Measurements from ENCODE around the gene DYNAP.

DYNAP gene

GRCh38 chr18:54636217-54636616 lies 45.2 kb downstream of the DYNAP start:
- DNase-seq (ENCODE audit: low spot score): no peak

DNA sequence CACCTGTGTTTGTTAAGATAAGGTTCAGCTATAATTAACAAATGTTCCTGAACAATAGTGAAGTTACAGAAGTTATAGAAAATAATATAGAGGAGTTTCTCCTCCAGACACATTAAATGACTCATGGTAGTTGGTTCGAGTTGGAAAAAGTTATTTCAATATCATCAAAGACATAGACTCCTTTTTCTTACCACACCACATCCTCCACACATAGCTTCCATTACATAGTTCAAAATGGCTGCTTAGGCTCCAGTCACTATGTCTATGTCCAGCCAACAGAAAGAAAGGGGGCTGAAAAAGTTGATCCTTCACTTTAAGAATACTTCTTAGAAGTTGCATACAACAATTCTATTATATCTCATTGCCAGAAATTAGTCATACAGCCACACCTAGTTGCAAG lies 50.7 kb downstream of the DYNAP start:
- DNase-seq (ENCODE audit: low spot score): no peak

GRCh38 chr18:54647176-54647575 lies 56.1 kb downstream of the DYNAP start:
- no peak for DNase-seq (ENCODE audit: low spot score)

Measured in GM03348 (cell line).